Measurements from ENCODE around the gene MED28.

Gene MED28

GRCh38 chr4:17670423-17670822 is 56.0 kb downstream of the MED28 start:
- no peak overlapping the region for H3K27ac ChIP-seq (ENCODE audit: insufficient read depth in 1 of 2, low read depth in 1 of 2, low read length in 2 of 2, poor library complexity in 1 of 2, severe bottlenecking in 2 of 2)
- H3K4me1 ChIP-seq (ENCODE audit: control extremely low read depth in 1 of 4, control insufficient read depth in 4 of 4, insufficient read depth in 4 of 4, low read length in 3 of 4) = peaks cover 0 to 7% (median under 1%) of the 10 kb centered on the region in 4 experiments
- H3K27me3 ChIP-seq (replicated peaks in 2 of 5; ENCODE audit: control insufficient read depth in 4 of 5, insufficient read depth in 5 of 5, low read length in 4 of 5) = no peaks in the 10 kb centered on the region
- POLR2A ChIA-PET = no interaction called here
- H3K4me3 ChIP-seq (ENCODE audit: control insufficient read depth in 1 of 7, extremely low read depth in 1 of 7, insufficient read depth in 4 of 7, low read depth in 2 of 7, low read length in 6 of 7) = no peak overlapping the region
- DNase-seq = peak in 1 of 3 donors; percentile 4
- H3K36me3 ChIP-seq (ENCODE audit: control insufficient read depth in 4 of 4, insufficient read depth in 4 of 4, low read length in 3 of 4) = no peaks in the 10 kb centered on the region
- CTCF ChIA-PET = interaction anchor here (2.6 kb wide), 1 partner anchor 10 kb away, joined by 7 read pairs; no protein-coding TSS in a partner anchor
- H3K9me3 ChIP-seq (ENCODE audit: control extremely low read depth in 1 of 5, control insufficient read depth in 4 of 5, insufficient read depth in 2 of 5, low read depth in 1 of 5, low read length in 4 of 5) = peaks cover 0 to 8% (median 2%) of the 10 kb centered on the region in 5 experiments

- CTCF ChIA-PET = no interaction called here
- Histone ChIP-seq H3K27ac (ENCODE audit: insufficient read depth in 1 of 2, low read depth in 1 of 2, low read length in 2 of 2, poor library complexity in 1 of 2, severe bottlenecking in 2 of 2) (no peak overlapping the region), H3K9me3 (ENCODE audit: control extremely low read depth in 1 of 5, control insufficient read depth in 4 of 5, insufficient read depth in 2 of 5, low read depth in 1 of 5, low read length in 4 of 5) (no peaks in the 10 kb centered on the region), H3K36me3 (ENCODE audit: control insufficient read depth in 4 of 4, insufficient read depth in 4 of 4, low read length in 3 of 4) (no peaks in the 10 kb centered on the region), H3K4me3 (ENCODE audit: control insufficient read depth in 1 of 7, extremely low read depth in 1 of 7, insufficient read depth in 4 of 7, low read depth in 2 of 7, low read length in 6 of 7) (no peak overlapping the region), H3K4me1 (ENCODE audit: control extremely low read depth in 1 of 4, control insufficient read depth in 4 of 4, insufficient read depth in 4 of 4, low read length in 3 of 4) (peaks cover 0 to 4% (median 0%) of the 10 kb centered on the region in 4 experiments), H3K27me3 (replicated peaks in 2 of 5; ENCODE audit: control insufficient read depth in 4 of 5, insufficient read depth in 5 of 5, low read length in 4 of 5) (no peaks in the 10 kb centered on the region)
- POLR2A ChIA-PET = no interaction called here
- WGBS (ENCODE audit: insufficient coverage) = no CpG with 5 or more reads among the region's 5 CpGs
- no peak for DNase-seq
Observed at GRCh38 chr4:17680559-17681280, 66.3 kb downstream of the MED28 start.

GRCh38 chr4:17681281-17682221 is 67.1 kb downstream of the MED28 start:
- POLR2A ChIA-PET = no interaction called here
- CTCF ChIA-PET = interaction anchor here (1.2 kb wide), 1 partner anchor 12 kb away, joined by 4 read pairs; no protein-coding TSS in a partner anchor
- Histone ChIP-seq H3K9me3 (ENCODE audit: control extremely low read depth in 1 of 5, control insufficient read depth in 4 of 5, insufficient read depth in 2 of 5, low read depth in 1 of 5, low read length in 4 of 5) (no peaks in the 10 kb centered on the region), H3K4me1 (ENCODE audit: control extremely low read depth in 1 of 4, control insufficient read depth in 4 of 4, insufficient read depth in 4 of 4, low read length in 3 of 4) (peaks cover 0 to 4% (median 0%) of the 10 kb centered on the region in 4 experiments), H3K27me3 (replicated peaks in 2 of 5; ENCODE audit: control insufficient read depth in 4 of 5, insufficient read depth in 5 of 5, low read length in 4 of 5) (no peaks in the 10 kb centered on the region), H3K4me3 (ENCODE audit: control insufficient read depth in 1 of 7, extremely low read depth in 1 of 7, insufficient read depth in 4 of 7, low read depth in 2 of 7, low read length in 6 of 7) (no peak overlapping the region), H3K36me3 (ENCODE audit: control insufficient read depth in 4 of 4, insufficient read depth in 4 of 4, low read length in 3 of 4) (no peaks in the 10 kb centered on the region), H3K27ac (ENCODE audit: insufficient read depth in 1 of 2, low read depth in 1 of 2, low read length in 2 of 2, poor library complexity in 1 of 2, severe bottlenecking in 2 of 2) (no peak overlapping the region)
- DNase-seq = no peak
- 64% methylated on average over 3 of the region's 7 CpGs for WGBS (ENCODE audit: insufficient coverage)

GRCh38 chr4:17682222-17682566 is 67.8 kb downstream of the MED28 start:
- Histone ChIP-seq H3K27ac (ENCODE audit: insufficient read depth in 1 of 2, low read depth in 1 of 2, low read length in 2 of 2, poor library complexity in 1 of 2, severe bottlenecking in 2 of 2) (no peak overlapping the region), H3K9me3 (ENCODE audit: control extremely low read depth in 1 of 5, control insufficient read depth in 4 of 5, insufficient read depth in 2 of 5, low read depth in 1 of 5, low read length in 4 of 5) (no peaks in the 10 kb centered on the region), H3K27me3 (replicated peaks in 2 of 5; ENCODE audit: control insufficient read depth in 4 of 5, insufficient read depth in 5 of 5, low read length in 4 of 5) (no peaks in the 10 kb centered on the region), H3K36me3 (ENCODE audit: control insufficient read depth in 4 of 4, insufficient read depth in 4 of 4, low read length in 3 of 4) (no peaks in the 10 kb centered on the region), H3K4me3 (ENCODE audit: control insufficient read depth in 1 of 7, extremely low read depth in 1 of 7, insufficient read depth in 4 of 7, low read depth in 2 of 7, low read length in 6 of 7) (no peak overlapping the region), H3K4me1 (ENCODE audit: control extremely low read depth in 1 of 4, control insufficient read depth in 4 of 4, insufficient read depth in 4 of 4, low read length in 3 of 4) (peaks cover 0 to 4% (median 0%) of the 10 kb centered on the region in 4 experiments)
- CTCF ChIA-PET = interaction anchor here (1.2 kb wide), 1 partner anchor 13 kb away, joined by 4 read pairs; no protein-coding TSS in a partner anchor
- 100% methylated on average over 1 of the region's 2 CpGs for WGBS (ENCODE audit: insufficient coverage)
- no peak for DNase-seq
- POLR2A ChIA-PET = no interaction called here
